ENCODE data around the gene CHCHD6. TPM values are rescaled to one million over a fixed set of nuclear protein-coding genes. Genes with fewer than 3 reads are reported as not detected.

The CHCHD6 gene
- total RNA-seq, 1 experiment from 2014 or later: 36.3 TPM

DNA sequence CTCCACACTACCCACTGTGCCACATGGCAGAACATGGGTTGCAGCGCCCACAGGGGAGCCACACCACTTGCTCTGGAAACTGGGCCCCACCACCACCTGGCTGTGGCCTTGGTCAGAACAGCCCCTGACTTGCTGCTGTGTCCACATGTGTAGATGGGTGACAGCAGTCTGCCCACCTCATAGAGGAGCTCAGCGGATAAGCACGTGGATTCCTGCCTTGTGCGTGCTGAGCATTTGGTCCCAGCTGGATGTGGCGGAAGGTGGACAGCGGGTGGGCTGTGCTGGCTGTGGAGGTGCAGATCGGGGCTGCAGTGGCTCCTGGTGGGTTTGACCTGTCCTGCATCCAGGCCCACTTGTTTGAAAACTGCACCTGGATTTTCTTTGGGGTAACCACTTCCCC is 272.9 kb downstream of the CHCHD6 start:
- POLR2A ChIA-PET: no interaction called here
- BruUV-seq (replicated peaks): no TSS peak
- no peaks in the 10 kb centered on the region for H4K20me1 ChIP-seq (ENCODE audit: insufficient read depth)
- no peak overlapping the region for H3K4me2 ChIP-seq (ENCODE audit: low read length)
- H3K9me3 ChIP-seq (ENCODE audit: control insufficient read depth in 1 of 2, insufficient read depth in 1 of 2, low read depth in 1 of 2, low read length in 2 of 2): peaks cover 7 to 11% of the 10 kb centered on the region in 2 experiments; a peak in 3 of 4 replicates
- no peak overlapping the region for H2AFZ ChIP-seq (ENCODE audit: low read depth, low read length, poor library complexity, severe bottlenecking)
- intact Hi-C loops (cut with micrococcal nuclease): no loop called here
- H3K27ac ChIP-seq (ENCODE audit: low read depth, low read length): no peak overlapping the region
- no peaks in the 10 kb centered on the region for H3K9me2 ChIP-seq (ENCODE audit: insufficient read depth)
- peaks cover under 1 to 4% of the 10 kb centered on the region in 2 experiments; a peak in 3 of 4 replicates for H3K4me1 ChIP-seq (ENCODE audit: control insufficient read depth in 1 of 2, insufficient read depth in 2 of 2, low read length in 2 of 2)
- no peaks in the 10 kb centered on the region for H3K27me3 ChIP-seq (ENCODE audit: insufficient read depth, low read length)
- ATAC-seq: no peak
- CTCF ChIA-PET: no interaction called here
- no peaks in the 10 kb centered on the region for H3K79me2 ChIP-seq (ENCODE audit: insufficient read depth, low read length)
- no peaks in the 10 kb centered on the region for H3K36me3 ChIP-seq (ENCODE audit: control insufficient read depth in 1 of 2, insufficient read depth in 2 of 2, low read length in 2 of 2)
- DNase-seq (ENCODE audit: low read depth, low spot score): no peak
- no peak overlapping the region for H3K9ac ChIP-seq (ENCODE audit: low read length)
- RAD21 ChIA-PET (ENCODE audit: low non-redundant PET in 1 of 2, low total read pairs in 2 of 2, uncharacterized antibody in 2 of 2, unreplicated experiment in 2 of 2): no interaction called here
- no peak overlapping the region for H3K4me3 ChIP-seq (replicated peaks in 1 of 2; ENCODE audit: low read depth in 1 of 2, low read length in 2 of 2)
- TF ChIP-seq EZH2phosphoT487 (IDR thresholded peaks at IDR 0.05; ENCODE audit: borderline replicate concordance) (no peak), SIN3A (IDR thresholded peaks at IDR 0.05; ENCODE audit: low read depth) (no peak), EGR1 (IDR thresholded peaks at IDR 0.05; ENCODE audit: low read depth) (no peak), CBX3 (IDR thresholded peaks at IDR 0.05; ENCODE audit: low read depth) (no peak), YY1 (IDR thresholded peaks at IDR 0.05; ENCODE audit: extremely low read depth, insufficient replicate concordance, low read depth, low read length) (no peak), EZH2 (IDR thresholded peaks at IDR 0.05) (no peak), CEBPB (IDR thresholded peaks at IDR 0.05; ENCODE audit: low read depth) (no peak), POLR2AphosphoS5 (IDR thresholded peaks at IDR 0.05; ENCODE audit: low read depth, low read length) (no peak), RAD21 (IDR thresholded peaks at IDR 0.05; ENCODE audit: low read depth) (no peak), FOSL1 (IDR thresholded peaks at IDR 0.05; ENCODE audit: low read depth) (no peak), POLR2A (IDR thresholded peaks at IDR 0.05; ENCODE audit: borderline replicate concordance, extremely low read depth, insufficient read depth, insufficient read length) (no peak), ZFX (IDR thresholded peaks at IDR 0.05) (no peak), ZNF274 (IDR thresholded peaks at IDR 0.05; ENCODE audit: low read depth, low read length) (no peak), SP1 (IDR thresholded peaks at IDR 0.05; ENCODE audit: low read depth) (no peak)
- TF ChIP-seq, protein P1, sequence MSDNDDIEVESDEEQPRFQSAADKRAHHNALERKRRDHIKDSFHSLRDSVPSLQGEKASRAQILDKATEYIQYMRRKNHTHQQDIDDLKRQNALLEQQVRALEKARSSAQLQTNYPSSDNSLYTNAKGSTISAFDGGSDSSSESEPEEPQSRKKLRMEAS (IDR thresholded peaks at IDR 0.05): no peak
- TF ChIP-seq, protein P2, sequence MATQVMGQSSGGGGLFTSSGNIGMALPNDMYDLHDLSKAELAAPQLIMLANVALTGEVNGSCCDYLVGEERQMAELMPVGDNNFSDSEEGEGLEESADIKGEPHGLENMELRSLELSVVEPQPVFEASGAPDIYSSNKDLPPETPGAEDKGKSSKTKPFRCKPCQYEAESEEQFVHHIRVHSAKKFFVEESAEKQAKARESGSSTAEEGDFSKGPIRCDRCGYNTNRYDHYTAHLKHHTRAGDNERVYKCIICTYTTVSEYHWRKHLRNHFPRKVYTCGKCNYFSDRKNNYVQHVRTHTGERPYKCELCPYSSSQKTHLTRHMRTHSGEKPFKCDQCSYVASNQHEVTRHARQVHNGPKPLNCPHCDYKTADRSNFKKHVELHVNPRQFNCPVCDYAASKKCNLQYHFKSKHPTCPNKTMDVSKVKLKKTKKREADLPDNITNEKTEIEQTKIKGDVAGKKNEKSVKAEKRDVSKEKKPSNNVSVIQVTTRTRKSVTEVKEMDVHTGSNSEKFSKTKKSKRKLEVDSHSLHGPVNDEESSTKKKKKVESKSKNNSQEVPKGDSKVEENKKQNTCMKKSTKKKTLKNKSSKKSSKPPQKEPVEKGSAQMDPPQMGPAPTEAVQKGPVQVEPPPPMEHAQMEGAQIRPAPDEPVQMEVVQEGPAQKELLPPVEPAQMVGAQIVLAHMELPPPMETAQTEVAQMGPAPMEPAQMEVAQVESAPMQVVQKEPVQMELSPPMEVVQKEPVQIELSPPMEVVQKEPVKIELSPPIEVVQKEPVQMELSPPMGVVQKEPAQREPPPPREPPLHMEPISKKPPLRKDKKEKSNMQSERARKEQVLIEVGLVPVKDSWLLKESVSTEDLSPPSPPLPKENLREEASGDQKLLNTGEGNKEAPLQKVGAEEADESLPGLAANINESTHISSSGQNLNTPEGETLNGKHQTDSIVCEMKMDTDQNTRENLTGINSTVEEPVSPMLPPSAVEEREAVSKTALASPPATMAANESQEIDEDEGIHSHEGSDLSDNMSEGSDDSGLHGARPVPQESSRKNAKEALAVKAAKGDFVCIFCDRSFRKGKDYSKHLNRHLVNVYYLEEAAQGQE (IDR thresholded peaks at IDR 0.05; ENCODE audit: low read depth): no peak
- TF ChIP-seq, protein P3, sequence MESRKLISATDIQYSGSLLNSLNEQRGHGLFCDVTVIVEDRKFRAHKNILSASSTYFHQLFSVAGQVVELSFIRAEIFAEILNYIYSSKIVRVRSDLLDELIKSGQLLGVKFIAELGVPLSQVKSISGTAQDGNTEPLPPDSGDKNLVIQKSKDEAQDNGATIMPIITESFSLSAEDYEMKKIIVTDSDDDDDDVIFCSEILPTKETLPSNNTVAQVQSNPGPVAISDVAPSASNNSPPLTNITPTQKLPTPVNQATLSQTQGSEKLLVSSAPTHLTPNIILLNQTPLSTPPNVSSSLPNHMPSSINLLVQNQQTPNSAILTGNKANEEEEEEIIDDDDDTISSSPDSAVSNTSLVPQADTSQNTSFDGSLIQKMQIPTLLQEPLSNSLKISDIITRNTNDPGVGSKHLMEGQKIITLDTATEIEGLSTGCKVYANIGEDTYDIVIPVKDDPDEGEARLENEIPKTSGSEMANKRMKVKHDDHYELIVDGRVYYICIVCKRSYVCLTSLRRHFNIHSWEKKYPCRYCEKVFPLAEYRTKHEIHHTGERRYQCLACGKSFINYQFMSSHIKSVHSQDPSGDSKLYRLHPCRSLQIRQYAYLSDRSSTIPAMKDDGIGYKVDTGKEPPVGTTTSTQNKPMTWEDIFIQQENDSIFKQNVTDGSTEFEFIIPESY (IDR thresholded peaks at IDR 0.05; ENCODE audit: extremely low read depth, insufficient replicate concordance, low read length): no peak
- TF ChIP-seq, protein P4, sequence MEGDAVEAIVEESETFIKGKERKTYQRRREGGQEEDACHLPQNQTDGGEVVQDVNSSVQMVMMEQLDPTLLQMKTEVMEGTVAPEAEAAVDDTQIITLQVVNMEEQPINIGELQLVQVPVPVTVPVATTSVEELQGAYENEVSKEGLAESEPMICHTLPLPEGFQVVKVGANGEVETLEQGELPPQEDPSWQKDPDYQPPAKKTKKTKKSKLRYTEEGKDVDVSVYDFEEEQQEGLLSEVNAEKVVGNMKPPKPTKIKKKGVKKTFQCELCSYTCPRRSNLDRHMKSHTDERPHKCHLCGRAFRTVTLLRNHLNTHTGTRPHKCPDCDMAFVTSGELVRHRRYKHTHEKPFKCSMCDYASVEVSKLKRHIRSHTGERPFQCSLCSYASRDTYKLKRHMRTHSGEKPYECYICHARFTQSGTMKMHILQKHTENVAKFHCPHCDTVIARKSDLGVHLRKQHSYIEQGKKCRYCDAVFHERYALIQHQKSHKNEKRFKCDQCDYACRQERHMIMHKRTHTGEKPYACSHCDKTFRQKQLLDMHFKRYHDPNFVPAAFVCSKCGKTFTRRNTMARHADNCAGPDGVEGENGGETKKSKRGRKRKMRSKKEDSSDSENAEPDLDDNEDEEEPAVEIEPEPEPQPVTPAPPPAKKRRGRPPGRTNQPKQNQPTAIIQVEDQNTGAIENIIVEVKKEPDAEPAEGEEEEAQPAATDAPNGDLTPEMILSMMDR (IDR thresholded peaks at IDR 0.05 in 2 of 3, conservative IDR thresholded peaks at IDR 0.05 in 1 of 3; ENCODE audit: borderline replicate concordance in 1 of 3, insufficient read depth in 1 of 3, low read depth in 2 of 3, low read length in 2 of 3): no peak

Measured in HCT116 (cell line).